HPDE6-E6E7 (cell line): ENCODE measurements around the gene PLXNA2.

Source experiments
- DNase-seq: peaks from one replicate; pipeline ENCODE4 v3.0.0; 2011; ENCODE audit warnings: missing footprints; ENCODE audit errors: extremely low spot score

The PLXNA2 gene

GRCh38 chr1:208149776-208150514 lies 94.2 kb downstream of the PLXNA2 start:
- no peak for DNase-seq

- no peak for DNase-seq
Measured at GRCh38 chr1:208149213-208149612, 95.0 kb downstream of the PLXNA2 start.

GRCh38 chr1:208148380-208148779 lies 95.8 kb downstream of the PLXNA2 start:
- no peak for DNase-seq

- DNase-seq = no peak
Measured at GRCh38 chr1:208146650-208147049, 97.5 kb downstream of the PLXNA2 start.

GRCh38 chr1:208145167-208145566 lies 99.0 kb downstream of the PLXNA2 start:
- DNase-seq = no peak

- DNase-seq = no peak
Measured at GRCh38 chr1:208142590-208143382, 101.4 kb downstream of the PLXNA2 start.

GRCh38 chr1:208141610-208142192 lies 102.5 kb downstream of the PLXNA2 start:
- DNase-seq = no peak

- no peak for DNase-seq
Measured at GRCh38 chr1:208139434-208140045, 104.6 kb downstream of the PLXNA2 start.

GRCh38 chr1:208137193-208137592 lies 107.0 kb downstream of the PLXNA2 start:
- no peak for DNase-seq

GRCh38 chr1:208136459-208137182 lies 107.6 kb downstream of the PLXNA2 start:
- DNase-seq = no peak

GRCh38 chr1:208135354-208135753 lies 108.8 kb downstream of the PLXNA2 start:
- DNase-seq = peak; percentile 20

- no peak for DNase-seq
Measured at GRCh38 chr1:208134491-208134890, 109.7 kb downstream of the PLXNA2 start.

GRCh38 chr1:208133355-208133754 lies 110.8 kb downstream of the PLXNA2 start:
- no peak for DNase-seq

GRCh38 chr1:208132287-208132882 lies 111.8 kb downstream of the PLXNA2 start:
- peak; percentile 97 for DNase-seq

- no peak for DNase-seq
Measured at GRCh38 chr1:208131621-208132286, 112.4 kb downstream of the PLXNA2 start.

GRCh38 chr1:208129487-208129886 lies 114.7 kb downstream of the PLXNA2 start:
- no peak for DNase-seq

GRCh38 chr1:208129060-208129459 lies 115.1 kb downstream of the PLXNA2 start:
- DNase-seq = no peak

- no peak for DNase-seq
Measured at GRCh38 chr1:208127792-208128529, 116.2 kb downstream of the PLXNA2 start.

- no peak for DNase-seq
Measured at GRCh38 chr1:208127284-208127683, 116.9 kb downstream of the PLXNA2 start.

GRCh38 chr1:208126108-208126507 lies 118.1 kb downstream of the PLXNA2 start:
- DNase-seq = no peak
